Keratinocyte (primary cell): ENCODE results near the gene RNU5B-1.

Experiments
- EZH2 ChIP-seq: IDR thresholded peaks from one replicate; pipeline ENCODE4 v1.6.1; 2012; ENCODE audit warnings: inconsistent platforms, mild to moderate bottlenecking, low read length, moderate library complexity
- TF ChIP-seq, protein P1 (sequence below), 3 experiments: IDR thresholded peaks in 1 of 3; conservative IDR thresholded peaks in 1 of 3; optimal IDR thresholded peaks in 1 of 3; 2 replicates in 2 of 3; 3 replicates in 1 of 3; pipeline versions ENCODE3 to v1.5.1; 2011; ENCODE audit warnings: low read length in 3 of 3, mild to moderate bottlenecking in 3 of 3, moderate library complexity in 2 of 3, control low read depth in 1 of 3, inconsistent platforms in 1 of 3; ENCODE audit not compliant: insufficient read depth in 2 of 3; ENCODE audit errors: extremely low read depth in 1 of 3

DNA sequence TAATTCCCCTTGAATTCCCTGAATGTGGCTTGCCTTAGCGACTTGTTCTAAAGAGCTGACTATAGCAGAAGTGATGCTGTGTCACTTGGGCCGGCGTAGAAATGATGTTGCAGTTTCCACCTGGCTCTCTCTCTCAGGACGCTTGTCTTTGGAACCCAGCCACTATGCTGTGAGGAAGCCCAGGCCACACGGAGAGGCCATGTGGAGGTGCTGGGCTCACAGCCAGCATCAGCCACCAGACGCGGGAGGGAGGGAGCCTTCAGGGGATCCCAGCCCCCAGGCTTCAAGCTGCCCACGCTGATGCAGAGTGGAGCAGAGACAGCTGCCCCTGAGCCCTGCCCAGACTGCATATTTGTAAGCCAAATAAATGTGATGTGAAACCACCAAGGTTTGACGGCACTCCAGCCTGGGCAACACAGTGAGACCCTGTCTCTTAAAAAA is 18.6 kb downstream of the RNU5B-1 start:
- TF ChIP-seq, protein P1, sequence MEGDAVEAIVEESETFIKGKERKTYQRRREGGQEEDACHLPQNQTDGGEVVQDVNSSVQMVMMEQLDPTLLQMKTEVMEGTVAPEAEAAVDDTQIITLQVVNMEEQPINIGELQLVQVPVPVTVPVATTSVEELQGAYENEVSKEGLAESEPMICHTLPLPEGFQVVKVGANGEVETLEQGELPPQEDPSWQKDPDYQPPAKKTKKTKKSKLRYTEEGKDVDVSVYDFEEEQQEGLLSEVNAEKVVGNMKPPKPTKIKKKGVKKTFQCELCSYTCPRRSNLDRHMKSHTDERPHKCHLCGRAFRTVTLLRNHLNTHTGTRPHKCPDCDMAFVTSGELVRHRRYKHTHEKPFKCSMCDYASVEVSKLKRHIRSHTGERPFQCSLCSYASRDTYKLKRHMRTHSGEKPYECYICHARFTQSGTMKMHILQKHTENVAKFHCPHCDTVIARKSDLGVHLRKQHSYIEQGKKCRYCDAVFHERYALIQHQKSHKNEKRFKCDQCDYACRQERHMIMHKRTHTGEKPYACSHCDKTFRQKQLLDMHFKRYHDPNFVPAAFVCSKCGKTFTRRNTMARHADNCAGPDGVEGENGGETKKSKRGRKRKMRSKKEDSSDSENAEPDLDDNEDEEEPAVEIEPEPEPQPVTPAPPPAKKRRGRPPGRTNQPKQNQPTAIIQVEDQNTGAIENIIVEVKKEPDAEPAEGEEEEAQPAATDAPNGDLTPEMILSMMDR (optimal IDR thresholded peaks at IDR 0.05 in 1 of 3, IDR thresholded peaks at IDR 0.05 in 1 of 3, conservative IDR thresholded peaks at IDR 0.05 in 1 of 3; ENCODE audit: extremely low read depth in 1 of 3, insufficient read depth in 2 of 3, low read length in 3 of 3) = no peak
- TF ChIP-seq EZH2 = no peak
